Neural cell (in vitro differentiated cells): ENCODE results near the gene HNRNPH2.

Source experiments
- POLR2AphosphoS5 ChIP-seq: IDR thresholded peaks from 2 replicates; pipeline ENCODE4 v1.6.1; 2012
- RAD21 ChIP-seq: fragments of 450-650 bp; conservative IDR thresholded peaks from 2 replicates; pipeline ENCODE4 v1.6.1; 2014; ENCODE audit warnings: antibody characterized with exemption, mild to moderate bottlenecking, moderate library complexity
- TF ChIP-seq, protein P1 (sequence below): fragments of 450-650 bp; IDR thresholded peaks from 2 replicates; pipeline ENCODE4 v1.5.1; 2014; ENCODE audit warnings: antibody characterized with exemption, mild to moderate bottlenecking, moderate library complexity; ENCODE audit not compliant: poor library complexity, severe bottlenecking

DNA sequence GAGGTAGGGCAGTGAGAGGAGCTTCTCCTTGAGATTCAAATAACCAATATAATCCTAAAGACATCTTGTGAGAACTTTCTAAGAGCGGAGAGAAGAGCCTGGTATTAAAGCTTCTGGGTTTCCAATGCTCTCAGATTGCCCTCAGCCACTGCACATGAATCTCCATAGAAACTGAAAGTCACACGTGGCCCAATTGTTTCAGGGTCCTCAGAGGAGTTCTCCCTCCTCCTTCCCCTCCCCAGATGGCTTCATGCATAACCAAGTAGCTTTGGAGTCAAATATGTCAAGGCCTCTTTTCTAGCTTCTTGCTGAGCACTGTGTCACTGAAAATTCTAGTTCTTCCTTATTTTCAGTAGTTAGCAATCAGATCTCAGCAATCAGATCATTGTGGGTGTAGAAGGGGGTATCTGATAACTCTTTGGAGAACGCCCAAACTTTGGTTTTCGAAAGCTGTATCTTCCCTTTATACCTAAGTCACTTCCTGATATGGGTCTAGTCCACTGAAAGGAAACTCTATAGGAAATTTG, 24.3 kb upstream of the HNRNPH2 start:
- TF ChIP-seq RAD21 (no peak), POLR2AphosphoS5 (no peak)
- TF ChIP-seq, protein P1, sequence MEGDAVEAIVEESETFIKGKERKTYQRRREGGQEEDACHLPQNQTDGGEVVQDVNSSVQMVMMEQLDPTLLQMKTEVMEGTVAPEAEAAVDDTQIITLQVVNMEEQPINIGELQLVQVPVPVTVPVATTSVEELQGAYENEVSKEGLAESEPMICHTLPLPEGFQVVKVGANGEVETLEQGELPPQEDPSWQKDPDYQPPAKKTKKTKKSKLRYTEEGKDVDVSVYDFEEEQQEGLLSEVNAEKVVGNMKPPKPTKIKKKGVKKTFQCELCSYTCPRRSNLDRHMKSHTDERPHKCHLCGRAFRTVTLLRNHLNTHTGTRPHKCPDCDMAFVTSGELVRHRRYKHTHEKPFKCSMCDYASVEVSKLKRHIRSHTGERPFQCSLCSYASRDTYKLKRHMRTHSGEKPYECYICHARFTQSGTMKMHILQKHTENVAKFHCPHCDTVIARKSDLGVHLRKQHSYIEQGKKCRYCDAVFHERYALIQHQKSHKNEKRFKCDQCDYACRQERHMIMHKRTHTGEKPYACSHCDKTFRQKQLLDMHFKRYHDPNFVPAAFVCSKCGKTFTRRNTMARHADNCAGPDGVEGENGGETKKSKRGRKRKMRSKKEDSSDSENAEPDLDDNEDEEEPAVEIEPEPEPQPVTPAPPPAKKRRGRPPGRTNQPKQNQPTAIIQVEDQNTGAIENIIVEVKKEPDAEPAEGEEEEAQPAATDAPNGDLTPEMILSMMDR, result no peak
